GM18951 (cell line): ENCODE data around the gene HOXB7.

Source experiments
- POLR2A ChIP-seq: IDR thresholded peaks from 4 replicates; pipeline ENCODE4 v1.6.1; 2011; ENCODE audit warnings: mild to moderate bottlenecking; ENCODE audit not compliant: insufficient read length, insufficient read depth; ENCODE audit errors: extremely low read depth
- in situ Hi-C: fragments of 300-500 bp; cut with MboI; formaldehyde crosslinking; loops from one replicate; pipeline ENCODE4 v1.12.0; 2022; ENCODE audit warnings: low sequenced_read_pairs, mixed read lengths, inconsistent platforms; ENCODE audit not compliant: unreplicated experiment

The HOXB7 gene

GRCh38 chr17:48604770-48605329 is 6.0 kb downstream of the HOXB7 start, which contains the start of gene HOXB6:
HOXB6 (minus strand) TSS chr17:48604986; CDS start chr17:48598150, 6,836 bp downstream.
- TF ChIP-seq POLR2A, result peak; percentile 17
- in situ Hi-C loops, result no loop called here

- in situ Hi-C loops, result no loop called here
- TF ChIP-seq POLR2A, result no peak
These were observed 6.7 kb downstream of the HOXB7 start for GRCh38 chr17:48603959-48604769.

GRCh38 chr17:48601539-48602425 is 9.0 kb downstream of the HOXB7 start:
- no peak for TF ChIP-seq POLR2A
- in situ Hi-C loops, result no loop called here

GRCh38 chr17:48601207-48601538 is 9.6 kb downstream of the HOXB7 start:
- no peak for TF ChIP-seq POLR2A
- in situ Hi-C loops, result no loop called here

GRCh38 chr17:48600244-48601098 is 10.3 kb downstream of the HOXB7 start:
- in situ Hi-C loops, result no loop called here
- no peak for TF ChIP-seq POLR2A

DNA sequence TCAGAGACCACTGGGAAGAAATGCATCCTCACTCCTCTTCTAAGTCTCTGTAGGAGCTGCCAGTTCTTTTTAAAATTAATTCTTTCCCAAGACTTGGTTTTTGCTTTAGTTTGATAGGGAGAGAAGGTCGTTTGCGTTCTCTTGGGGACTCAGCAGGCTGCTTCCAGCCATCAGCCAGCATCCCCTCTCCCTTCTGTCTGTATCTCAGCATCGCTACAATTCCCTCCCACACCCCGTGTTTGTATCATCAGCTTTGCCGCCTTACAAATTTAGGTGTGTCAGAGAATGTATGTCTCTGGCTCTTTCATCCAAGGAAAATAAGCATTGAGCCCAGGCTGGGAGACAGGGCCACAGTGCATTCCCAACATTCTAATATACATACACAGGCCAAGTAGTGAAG is 11.5 kb downstream of the HOXB7 start:
- in situ Hi-C loops, result no loop called here
- TF ChIP-seq POLR2A, result no peak

- no peak for TF ChIP-seq POLR2A
- in situ Hi-C loops, result no loop called here
These were observed 12.1 kb downstream of the HOXB7 start for GRCh38 chr17:48598736-48599135.

DNA sequence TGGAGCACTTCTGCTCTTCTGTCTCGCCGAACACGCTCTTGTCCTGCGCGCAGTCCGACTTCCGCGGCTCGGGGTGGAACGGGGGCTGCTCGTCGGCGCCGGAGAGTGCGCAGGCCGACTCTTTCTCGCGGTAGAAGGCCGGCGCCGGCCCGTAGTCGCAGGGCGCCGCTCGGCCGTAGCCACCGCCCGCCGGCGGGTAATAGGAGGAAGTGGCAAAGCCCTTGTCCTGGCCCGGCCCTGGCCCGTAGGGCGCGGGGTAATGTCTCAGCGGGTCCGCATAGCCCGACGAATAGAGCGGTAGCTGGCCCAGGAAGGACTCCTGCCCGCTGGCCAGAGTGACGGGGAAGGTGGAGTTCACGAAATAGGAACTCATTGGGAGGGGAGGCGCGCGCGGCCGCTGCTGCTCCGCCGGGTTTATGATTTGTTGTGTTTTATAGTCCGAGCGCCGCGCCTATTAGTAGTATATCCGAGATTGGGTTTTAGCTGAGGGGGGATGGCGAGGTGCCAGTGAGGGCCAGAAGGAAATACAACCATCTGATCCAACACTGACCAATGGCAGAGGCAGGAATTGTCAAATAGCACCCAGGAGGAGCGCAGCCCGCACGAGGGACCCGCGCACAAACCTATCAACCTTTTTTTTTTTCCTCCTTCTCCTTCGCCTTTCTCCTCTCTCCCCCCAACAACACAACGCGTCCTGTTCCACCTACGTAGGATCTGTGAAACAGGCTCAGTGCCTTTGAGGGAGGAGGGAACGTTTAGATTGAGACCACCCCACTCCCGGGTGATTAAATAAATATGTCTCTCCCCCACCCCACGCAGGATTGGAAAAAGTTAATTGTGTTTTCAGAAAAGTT is 12.8 kb downstream of the HOXB7 start:
- TF ChIP-seq POLR2A, result peak; percentile 37
- in situ Hi-C loops, result no loop called here

GRCh38 chr17:48597528-48597777 is 13.4 kb downstream of the HOXB7 start:
- TF ChIP-seq POLR2A, result no peak
- in situ Hi-C loops, result no loop called here

DNA sequence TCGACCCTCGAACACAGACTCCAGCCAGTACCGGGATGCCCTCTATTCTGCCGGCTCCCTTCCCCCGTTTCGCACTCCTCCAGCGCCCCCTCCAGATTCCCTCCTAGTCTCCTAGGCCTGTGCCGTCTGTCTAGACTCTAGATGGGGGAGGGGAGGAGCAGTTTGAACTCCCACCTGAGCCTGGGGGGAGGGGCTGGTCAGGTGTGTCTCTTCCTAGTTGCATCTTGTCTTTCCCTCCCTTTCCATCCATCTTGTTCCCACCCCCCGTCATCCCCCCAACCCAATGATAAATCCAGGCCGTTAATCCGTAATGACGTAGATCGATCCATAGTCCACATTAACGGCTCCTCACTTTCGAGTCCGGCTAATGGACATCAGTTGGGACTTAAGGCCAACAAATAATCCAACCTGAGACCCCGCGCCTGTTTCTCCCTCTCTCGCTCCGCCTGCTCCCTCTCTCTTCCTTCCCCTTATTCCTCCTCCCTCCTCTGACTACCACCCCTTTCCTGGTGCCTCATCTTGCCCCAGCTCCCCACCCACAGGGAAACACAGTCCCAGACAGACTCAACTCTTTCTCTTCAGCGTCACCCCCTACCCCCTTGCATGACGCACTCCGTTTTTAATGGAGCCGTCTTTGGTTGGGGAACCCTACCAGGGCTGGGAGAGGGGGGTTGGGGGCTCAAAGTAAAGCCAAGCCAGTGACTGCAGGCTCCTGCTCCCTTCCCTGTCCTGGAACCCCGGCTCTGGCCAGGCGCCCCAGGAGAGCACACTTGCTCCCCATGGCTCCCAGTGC is 13.9 kb downstream of the HOXB7 start:
- in situ Hi-C loops, result no loop called here
- no peak for TF ChIP-seq POLR2A

DNA sequence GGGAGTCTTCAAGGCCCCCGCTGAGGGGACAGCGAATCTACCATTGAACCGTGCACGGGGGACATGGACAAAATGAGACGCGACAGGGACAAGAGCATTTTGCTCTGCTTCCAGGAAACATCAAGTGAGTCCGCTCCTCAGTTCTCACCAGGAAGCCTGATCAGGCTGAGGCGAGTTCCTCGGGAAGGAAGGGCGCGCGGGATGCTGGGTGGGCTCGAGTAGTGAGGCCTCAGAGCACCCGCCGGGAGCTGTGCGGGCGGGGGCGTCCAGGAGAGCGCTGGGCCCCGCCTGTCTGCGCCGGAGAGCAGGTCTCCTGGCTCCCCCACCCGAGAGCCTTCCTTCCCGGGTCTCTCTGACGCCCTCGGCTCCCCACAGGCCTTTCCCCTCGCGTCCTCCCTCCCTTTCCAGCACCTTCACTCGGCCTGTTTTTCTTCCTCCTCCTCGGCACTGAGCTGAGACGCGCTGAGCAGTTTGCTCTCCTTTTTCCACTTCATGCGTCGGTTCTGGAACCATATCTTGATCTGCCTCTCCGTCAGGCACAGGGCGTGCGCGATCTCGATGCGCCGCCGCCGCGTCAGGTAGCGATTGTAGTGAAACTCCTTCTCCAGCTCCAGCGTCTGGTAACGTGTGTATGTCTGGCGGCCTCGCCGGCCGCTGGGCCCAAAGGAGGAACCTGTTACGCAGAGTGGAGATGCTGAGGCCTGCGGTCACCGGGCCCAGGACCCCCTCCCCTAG is 14.7 kb downstream of the HOXB7 start:
- TF ChIP-seq POLR2A, result no peak
- in situ Hi-C loops, result no loop called here
